Vein endothelial cell (primary cell): ENCODE measurements around the gene VAMP2. TPM values are rescaled to one million over a fixed set of nuclear protein-coding genes. Genes with fewer than 3 reads are reported as not detected.

Experiments
- total RNA-seq: library from RNA; depleted of rRNA; stranded (reverse); fragments of >200 nt; gene quantifications from 2 replicates; pipeline ENCODE4 v1.2.3, GENCODE V29; 2012

The VAMP2 gene, protein sequence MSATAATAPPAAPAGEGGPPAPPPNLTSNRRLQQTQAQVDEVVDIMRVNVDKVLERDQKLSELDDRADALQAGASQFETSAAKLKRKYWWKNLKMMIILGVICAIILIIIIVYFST
- 5.5 and 5.6 TPM in 2 replicates for total RNA-seq

DNA sequence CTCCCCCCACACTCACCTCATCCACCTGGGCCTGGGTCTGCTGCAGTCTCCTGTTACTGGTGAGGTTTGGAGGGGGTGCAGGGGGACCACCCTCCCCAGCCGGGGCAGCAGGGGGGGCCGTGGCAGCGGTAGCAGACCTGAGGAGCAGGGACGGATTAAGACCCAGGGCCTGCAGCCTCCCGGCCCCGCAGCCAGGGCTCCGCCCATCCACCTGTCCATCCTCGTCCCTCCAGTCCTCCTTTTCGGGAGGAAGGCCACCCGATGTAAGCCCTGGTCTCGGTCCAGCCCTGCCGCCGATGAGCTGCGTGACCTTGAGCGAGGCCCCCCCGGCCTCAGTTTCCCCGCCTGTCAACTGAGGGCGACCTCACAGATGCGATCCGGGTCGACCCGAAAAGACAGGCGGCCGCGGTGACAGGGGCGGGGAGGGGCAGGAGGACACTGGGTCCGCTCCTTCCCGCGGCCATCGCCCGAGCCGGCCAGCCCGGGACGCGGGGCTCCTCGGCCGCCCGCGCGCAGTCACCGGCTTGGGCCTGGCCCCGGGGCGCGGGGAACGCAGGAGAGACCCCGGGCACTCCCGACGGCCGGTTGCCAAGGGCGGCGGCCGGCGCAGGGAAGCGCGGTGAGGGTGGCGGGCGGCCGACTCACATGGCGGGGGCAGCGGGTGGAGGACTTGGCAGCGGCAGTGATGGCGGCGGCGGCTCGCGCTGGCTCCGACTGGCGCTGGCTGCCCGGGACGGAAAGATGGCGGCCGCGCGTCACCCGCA is at the start of gene VAMP2:
VAMP2 (minus strand) TSS at position 716 of the 764 bp plus-strand sequence; CDS start at position 647, 69 bp downstream.

DNA sequence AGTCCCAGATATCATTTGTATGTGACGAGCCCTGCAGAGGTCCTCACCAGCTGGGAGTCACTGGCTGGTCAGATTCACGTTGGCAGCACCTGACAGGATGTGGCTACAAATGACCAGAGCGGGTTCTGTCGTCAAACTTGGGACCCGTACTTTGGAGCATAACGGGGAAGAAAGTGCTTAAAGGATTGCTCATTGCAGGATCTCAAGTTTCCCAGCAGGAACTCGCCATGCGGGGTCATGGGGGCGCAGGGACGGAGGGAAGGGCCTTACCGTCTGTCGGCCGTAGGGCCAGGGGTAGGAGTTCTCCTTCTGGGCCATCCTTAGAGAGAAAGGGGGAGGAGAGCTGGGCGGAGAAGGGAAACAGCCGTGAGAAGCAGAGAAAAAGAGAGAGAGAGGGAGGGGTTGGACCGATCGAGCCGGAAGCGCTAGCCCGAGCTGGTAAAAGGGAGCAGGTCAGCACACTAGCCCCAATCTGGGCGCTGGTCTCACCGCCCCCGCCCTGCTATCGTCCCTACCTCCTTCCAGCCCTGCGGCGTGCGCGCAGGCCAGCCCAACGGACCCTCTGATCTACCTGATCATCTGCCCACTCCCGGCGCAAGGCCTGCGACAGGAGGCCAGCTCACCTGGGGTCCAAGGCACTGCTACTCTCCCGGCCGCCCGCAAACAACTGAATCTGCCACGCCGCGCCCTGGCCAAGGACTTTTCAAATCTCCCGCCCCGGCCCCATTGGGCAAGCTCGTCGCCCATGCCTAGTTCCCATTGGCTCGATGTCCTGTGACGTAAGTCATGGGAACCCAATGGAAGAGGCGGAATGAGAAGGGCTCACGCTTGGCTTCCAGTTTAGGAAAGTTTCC is 47.4 kb upstream of the VAMP2 start, which contains the start of gene AURKB:
AURKB (minus strand) TSS at position 669 of the 854 bp plus-strand sequence; CDS start at position 318, 351 bp downstream.

DNA sequence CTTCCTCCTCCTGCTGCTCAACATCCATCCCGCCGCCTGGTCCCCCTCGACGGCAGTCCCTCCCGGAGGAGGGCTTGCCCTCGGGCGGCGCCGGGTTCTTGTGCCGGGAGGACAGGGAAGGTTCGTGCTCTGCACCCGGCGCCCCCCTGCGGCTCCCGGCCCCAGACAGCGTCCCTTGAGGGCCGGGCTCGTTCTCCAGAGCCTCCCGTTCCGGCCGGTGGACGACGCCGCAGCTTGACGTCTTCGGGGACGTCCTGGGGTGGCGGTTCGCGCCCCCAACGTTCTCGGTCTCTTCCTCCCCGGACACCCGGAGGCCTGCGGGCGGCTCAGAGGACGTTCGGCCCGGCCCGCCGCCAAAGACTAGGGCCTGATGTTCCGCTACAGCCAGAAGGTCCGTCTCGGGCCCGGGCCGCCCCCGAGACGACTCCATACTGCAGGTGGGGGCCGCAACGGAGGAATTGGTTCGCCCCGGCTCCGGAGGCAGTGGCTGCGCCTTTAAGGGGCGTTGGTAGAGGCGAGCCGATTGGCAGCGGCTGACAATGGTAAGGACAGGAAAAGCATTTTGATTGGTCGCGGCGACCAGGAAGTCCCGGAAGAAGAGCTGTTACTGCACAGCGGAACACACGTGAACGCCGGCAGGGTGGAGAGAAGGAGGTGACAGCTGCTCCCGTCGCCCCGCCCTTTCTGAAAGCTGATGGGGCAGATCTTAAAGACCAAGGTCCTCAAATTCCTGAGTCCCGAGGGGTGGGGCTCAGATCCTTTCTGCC is 27.1 kb upstream of the VAMP2 start, which contains the start of gene BORCS6:
BORCS6 (minus strand) TSS at position 470 of the 767 bp plus-strand sequence; CDS start at position 430, 40 bp downstream.

DNA sequence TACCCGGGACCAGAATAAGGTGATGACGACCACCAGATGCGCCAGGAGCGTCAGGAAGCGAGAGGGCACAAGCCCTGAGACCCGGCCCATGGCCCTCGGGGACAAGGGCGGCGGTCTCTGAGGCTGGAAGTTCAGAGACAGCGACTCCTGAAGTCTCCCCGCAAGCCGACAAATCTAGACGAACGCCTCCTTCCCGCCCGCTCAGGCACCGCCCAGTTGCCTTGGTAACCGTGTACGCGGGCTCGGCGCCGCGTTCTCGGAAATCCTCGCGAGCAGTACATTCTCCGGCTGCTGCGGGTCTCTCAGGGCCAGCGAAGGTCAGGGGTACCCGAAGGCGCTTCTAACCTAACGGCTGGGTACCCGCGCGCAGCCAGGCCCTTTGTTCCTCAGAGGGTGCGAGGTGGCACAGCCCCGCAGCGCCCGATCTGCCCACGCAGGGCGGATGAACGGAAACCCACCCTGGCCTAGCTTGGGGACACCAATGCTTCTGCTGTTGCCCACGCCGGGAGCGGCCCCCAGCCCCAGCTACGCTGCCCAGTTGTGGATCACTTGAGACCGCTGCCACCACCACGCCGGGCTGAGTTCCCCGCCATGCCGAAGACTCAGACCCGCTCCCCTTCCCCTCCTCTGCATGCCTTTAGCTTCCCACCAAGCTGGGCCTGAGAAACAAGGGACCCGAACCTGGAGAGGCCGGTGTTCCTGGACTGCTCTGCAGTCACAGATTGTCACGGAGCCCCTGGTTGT is 13.6 kb upstream of the VAMP2 start, which contains the start of gene TMEM107:
TMEM107 (minus strand) TSS at position 184 of the 744 bp plus-strand sequence; CDS start at position 90, 94 bp downstream.

DNA sequence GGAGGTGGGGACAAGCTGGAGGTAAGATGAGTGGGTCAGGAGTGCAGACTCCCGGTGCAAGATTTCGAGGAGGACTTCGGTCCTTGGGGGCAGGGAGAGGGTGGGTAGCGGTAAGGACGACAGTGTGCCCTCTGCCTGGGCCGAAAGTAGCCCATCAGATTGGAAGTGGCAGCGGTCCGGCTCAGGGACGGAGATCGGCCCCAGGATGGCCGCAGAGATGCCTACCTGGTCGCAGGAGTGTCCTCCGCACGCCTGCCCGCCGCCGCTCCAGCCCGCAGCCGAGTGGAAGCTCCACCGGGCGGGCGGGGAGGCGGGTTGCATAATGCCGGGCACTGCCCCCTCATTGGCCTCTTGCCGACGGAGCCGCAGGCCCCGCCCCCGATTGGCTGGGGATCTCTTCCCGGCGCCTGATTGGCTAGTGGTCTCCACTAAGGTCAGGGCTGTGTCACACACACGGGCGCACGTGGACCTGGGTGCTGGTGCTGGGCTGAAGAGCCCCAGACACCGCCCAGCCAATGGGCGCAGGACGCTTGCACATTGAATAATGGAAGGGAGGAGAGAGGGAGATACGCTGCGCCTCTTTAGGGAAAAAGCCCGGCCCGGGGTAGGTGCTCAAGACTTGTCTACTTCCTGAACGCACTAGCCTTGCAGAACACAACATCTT is 10.5 kb downstream of the VAMP2 start, which contains the start of gene PER1:
PER1 (minus strand) TSS at position 293 of the 664 bp plus-strand sequence. CDS start 1,698 bp downstream, outside the sequence.

DNA sequence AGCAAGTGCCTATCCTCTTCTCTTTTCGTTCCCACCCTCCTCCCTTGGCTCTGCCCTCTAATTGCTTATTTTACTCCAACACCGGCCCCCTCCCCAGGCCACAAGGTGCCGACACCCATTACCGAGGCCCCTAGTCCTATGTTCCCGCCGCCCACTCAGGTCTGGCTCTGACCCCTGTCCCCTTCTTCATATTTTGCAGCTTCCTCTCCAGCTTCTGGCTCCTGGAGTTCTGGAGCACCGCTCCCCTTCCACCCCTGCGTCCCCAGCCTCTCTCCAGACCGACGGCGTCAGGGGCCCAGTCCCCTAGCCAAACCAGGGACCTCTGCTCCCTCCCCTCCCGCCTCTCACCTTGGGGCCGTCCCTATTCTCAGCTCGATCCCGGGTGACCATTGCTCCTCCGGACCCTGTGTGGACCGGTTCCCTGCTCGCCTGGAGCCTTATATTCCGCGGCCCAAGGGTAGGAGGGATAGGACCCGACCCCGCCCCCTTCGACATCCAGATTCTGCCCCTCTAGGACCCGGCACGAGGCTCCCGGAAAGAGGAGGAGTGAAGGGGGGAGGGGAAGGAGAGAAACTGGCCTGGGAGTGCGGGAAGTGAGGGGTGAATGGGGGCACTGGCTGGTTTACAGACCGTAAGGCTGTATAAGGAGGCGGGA is 38.9 kb downstream of the VAMP2 start, which contains the start of gene HES7:
HES7 (minus strand) TSS at position 412 of the 655 bp plus-strand sequence; CDS start at position 390, 22 bp downstream.

DNA sequence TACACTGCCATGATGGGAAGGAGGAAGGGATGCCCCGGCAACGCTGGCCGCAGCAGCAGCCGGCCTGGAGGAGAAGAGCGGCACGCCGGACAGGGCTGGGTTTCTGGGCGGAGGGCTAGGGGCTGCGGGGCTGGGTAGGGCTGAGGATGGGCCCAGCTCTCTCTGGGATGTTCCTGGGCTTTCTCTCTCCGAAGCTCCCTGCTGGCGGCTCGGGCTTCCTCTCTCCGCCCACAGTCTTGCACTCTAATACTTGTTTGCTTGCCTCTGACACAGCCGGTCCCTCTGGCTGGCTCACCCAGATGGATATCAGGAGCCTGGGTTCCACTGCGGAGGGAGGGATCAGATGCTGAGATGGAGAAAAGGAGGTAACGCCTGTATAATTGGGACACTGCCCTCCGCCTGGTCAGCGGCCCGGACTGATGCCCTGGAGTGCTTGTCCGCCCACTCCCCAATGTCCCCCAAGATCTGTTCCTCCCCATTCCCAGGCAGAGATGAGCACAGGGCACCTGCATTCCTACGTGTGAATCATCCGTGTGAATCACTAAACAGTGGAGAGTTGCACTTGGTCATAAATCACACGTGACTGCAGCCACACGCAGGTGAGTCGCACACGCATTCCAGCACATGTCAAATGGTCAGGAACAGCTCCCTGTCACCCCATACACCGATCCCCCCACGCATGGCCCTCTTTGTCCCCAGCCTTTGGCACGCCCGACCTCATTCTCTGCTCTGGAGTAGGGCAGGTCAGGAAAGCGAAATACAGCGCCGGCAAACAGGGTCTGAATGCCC is 44.6 kb downstream of the VAMP2 start, which contains the start of gene ALOXE3:
ALOXE3 (minus strand) TSS at position 535 of the 789 bp plus-strand sequence; CDS start at position 11, 524 bp downstream.

Other genes with a start within 250 kb of the VAMP2 start
- 0.76 and 0.98 TPM in 2 replicates for gene RNF227, start 246.7 kb downstream of the VAMP2 start, total RNA-seq
- gene KCNAB3, start 233.1 kb downstream of the VAMP2 start, total RNA-seq = 0.98 and 1.2 TPM in 2 replicates
- 46.1 and 49.6 TPM in 2 replicates for gene TRAPPC1, start 231.0 kb downstream of the VAMP2 start, total RNA-seq
- gene CNTROB, start 230.7 kb downstream of the VAMP2 start, total RNA-seq = 20.3 and 21.0 TPM in 2 replicates
- not detected in 2 replicates for gene GUCY2D, start 160.3 kb downstream of the VAMP2 start, total RNA-seq
- not detected in 2 replicates for gene ALOX15B, start 123.9 kb downstream of the VAMP2 start, total RNA-seq
- not detected in 2 replicates for gene ALOX12B, start 75.2 kb downstream of the VAMP2 start, total RNA-seq
- gene ALOXE3, start 44.4 kb downstream of the VAMP2 start, total RNA-seq = under 0.01 TPM in 1 of 2 replicates, not detected in the other
- gene HES7, start 38.8 kb downstream of the VAMP2 start, total RNA-seq = 0.19 and 0.33 TPM in 2 replicates
- 9.9 and 12.1 TPM in 2 replicates for gene PER1, start 10.5 kb downstream of the VAMP2 start, total RNA-seq
- 17.7 and 19.6 TPM in 2 replicates for gene TMEM107, start 13.4 kb upstream of the VAMP2 start, total RNA-seq
- gene BORCS6, start 27.2 kb upstream of the VAMP2 start, total RNA-seq = 10.8 and 11.3 TPM in 2 replicates
- gene AURKB, start 47.6 kb upstream of the VAMP2 start, total RNA-seq = 17.6 and 26.1 TPM in 2 replicates
- gene CTC1, start 85.1 kb upstream of the VAMP2 start, total RNA-seq = 16.0 and 17.5 TPM in 2 replicates
- 49.6 and 50.2 TPM in 2 replicates for gene PFAS, start 86.3 kb upstream of the VAMP2 start, total RNA-seq
- 11.2 and 11.8 TPM in 2 replicates for gene RANGRF, start 125.7 kb upstream of the VAMP2 start, total RNA-seq
- gene SLC25A35, start 132.5 kb upstream of the VAMP2 start, total RNA-seq = 0.67 and 0.98 TPM in 2 replicates
- 38.0 and 42.1 TPM in 2 replicates for gene ARHGEF15, start 147.3 kb upstream of the VAMP2 start, total RNA-seq
- not detected in 2 replicates for gene ODF4, start 176.9 kb upstream of the VAMP2 start, total RNA-seq
- 3,164 and 3,604 TPM in 2 replicates for gene RPL26, start 220.2 kb upstream of the VAMP2 start, total RNA-seq
- not detected in 2 replicates for gene RNF222, start 234.9 kb upstream of the VAMP2 start, total RNA-seq